Thoracic aorta endothelial cell (primary cell): Measurements from ENCODE around the gene KCTD1. TPM values are rescaled to one million over a fixed set of nuclear protein-coding genes. Genes with fewer than 3 reads are reported as not detected.

Experiments
- small RNA-seq: library from RNA; depleted of rRNA; stranded (forward); fragments of <200 nt; gene quantifications from one replicate; pipeline ENCODE3, GENCODE V24; 2012
- total RNA-seq: library from RNA; depleted of rRNA; stranded (reverse); fragments of >200 nt; gene quantifications from 2 replicates; pipeline ENCODE4 v1.2.3, GENCODE V29; 2012

KCTD1 gene
- total RNA-seq, result 13.4 and 18.2 TPM in 2 replicates

GRCh38 chr18:26548415-26549262 is at the start of gene KCTD1:
KCTD1 (minus strand) TSS chr18:26548553; CDS start chr18:26548536, 17 bp downstream.

Small RNA genes within 50 kb of the gene (small RNA-seq; reads per million reads assigned to genes)
- not detected for gene MIR8057
